Common myeloid progenitor, CD34-positive (primary cell): Measurements from ENCODE around the gene FAM117A.

Source experiments
- CTCF ChIA-PET: fragments of 350-600 bp; sonication (Branson Sonifier 250); formaldehyde crosslinking; loops from one replicate; lab custom pipeline; 2021; ENCODE audit warnings: antibody characterized with exemption; lab: Charles Lee
- POLR2A ChIA-PET: fragments of 350-600 bp; sonication (Branson Sonifier 250); formaldehyde crosslinking; loops from one replicate; lab custom pipeline; 2021; ENCODE audit warnings: antibody characterized with exemption; lab: Charles Lee
- DNase-seq, 3 donors: peaks; one replicate each; pipeline versions ENCODE4 v3.0.0 to v3.0.0-alpha.2; 2013
- H3K27ac ChIP-seq, 2 experiments: 1 replicate in 1 of 2; 2 replicates in 1 of 2; pipeline ENCODE4 v1.7.0; 2013; ENCODE audit warnings: inconsistent platforms in 2 of 2, low read length in 2 of 2, mild to moderate bottlenecking in 2 of 2, low read depth in 1 of 2, moderate library complexity in 1 of 2; ENCODE audit not compliant: severe bottlenecking in 2 of 2, insufficient read depth in 1 of 2, poor library complexity in 1 of 2
- H3K27me3 ChIP-seq, 5 experiments: replicated peaks in 2 of 5; 1 replicate in 3 of 5; 2 replicates in 2 of 5; pipeline versions ENCODE4 v1.6.1 to v1.7.0; 2013; ENCODE audit warnings: low read length in 4 of 5, mild to moderate bottlenecking in 2 of 5, moderate library complexity in 2 of 5, inconsistent platforms in 1 of 5; ENCODE audit not compliant: insufficient read depth in 5 of 5, control insufficient read depth in 4 of 5
- H3K36me3 ChIP-seq, 4 experiments: 1 replicate in 2 of 4; 2 replicates in 2 of 4; pipeline versions ENCODE4 v1.6.1 to v1.7.0; 2013; ENCODE audit warnings: low read length in 3 of 4, control low read depth in 1 of 4, mild to moderate bottlenecking in 1 of 4; ENCODE audit not compliant: control insufficient read depth in 4 of 4, insufficient read depth in 4 of 4
- H3K4me1 ChIP-seq, 4 experiments: 1 replicate in 3 of 4; 2 replicates in 1 of 4; pipeline versions ENCODE4 v1.6.1 to v1.7.1; 2013; ENCODE audit warnings: low read length in 3 of 4, mild to moderate bottlenecking in 3 of 4, control low read depth in 1 of 4, inconsistent platforms in 1 of 4, moderate library complexity in 1 of 4; ENCODE audit not compliant: control insufficient read depth in 4 of 4, insufficient read depth in 4 of 4; ENCODE audit errors: control extremely low read depth in 1 of 4
- H3K4me3 ChIP-seq, 7 experiments: 1 replicate in 4 of 7; 2 replicates in 3 of 7; pipeline versions ENCODE4 v1.5.1 to v1.7.0; 2013; ENCODE audit warnings: mild to moderate bottlenecking in 7 of 7, low read length in 6 of 7, moderate library complexity in 6 of 7, inconsistent platforms in 2 of 7, low read depth in 2 of 7, control low read depth in 1 of 7; ENCODE audit not compliant: insufficient read depth in 4 of 7, control insufficient read depth in 1 of 7; ENCODE audit errors: extremely low read depth in 1 of 7
- H3K9me3 ChIP-seq, 5 experiments: 1 replicate in 4 of 5; 2 replicates in 1 of 5; pipeline versions ENCODE4 v1.6.1 to v1.7.1; 2013; ENCODE audit warnings: low read length in 4 of 5, mild to moderate bottlenecking in 2 of 5, inconsistent platforms in 1 of 5, low read depth in 1 of 5, moderate library complexity in 1 of 5; ENCODE audit not compliant: control insufficient read depth in 4 of 5, insufficient read depth in 2 of 5; ENCODE audit errors: control extremely low read depth in 1 of 5
- WGBS: methylation state at CpG from one replicate; pipeline ENCODE4 v1.1.5; 2013; ENCODE audit not compliant: insufficient coverage; 5-methylcytosine and 5-hydroxymethylcytosine counted together

FAM117A gene

GRCh38 chr17:49687878-49688491, 75.9 kb downstream of the FAM117A start:
- H3K27me3 ChIP-seq: no peaks in the 10 kb centered on the region
- H3K36me3 ChIP-seq: no peaks in the 10 kb centered on the region
- 36% methylated on average over 5 of the region's 10 CpGs for WGBS
- POLR2A ChIA-PET: no interaction called here
- H3K27ac ChIP-seq: peak overlapping the region in 1 of 2 experiments; percentile 16
- H3K4me3 ChIP-seq: peak overlapping the region in 1 of 7 experiments; percentile 24
- peaks cover 0 to 16% (median 11%) of the 10 kb centered on the region in 4 experiments for H3K4me1 ChIP-seq
- no peaks in the 10 kb centered on the region for H3K9me3 ChIP-seq
- peak in 2 of 3 donors; percentile 48 to 67 for DNase-seq
- CTCF ChIA-PET: interaction anchor here (0.7 to 22.1 kb wide), 6 partner anchors 8 to 130 kb away, joined by 3 to 277 read pairs (median 3); partner anchors contain the start of gene NXPH3

- WGBS: 95% methylated on average over 4 of the region's 9 CpGs
- peak in 2 of 3 donors; percentile 8 to 15 for DNase-seq
- no peaks in the 10 kb centered on the region for H3K27me3 ChIP-seq
- CTCF ChIA-PET: interaction anchor here (0.9 to 2.2 kb wide), 9 partner anchors 11 to 111 kb away, joined by 3 to 14 read pairs (median 4); no protein-coding TSS in a partner anchor
- no peak overlapping the region for H3K27ac ChIP-seq
- no peaks in the 10 kb centered on the region for H3K9me3 ChIP-seq
- no peaks in the 10 kb centered on the region for H3K36me3 ChIP-seq
- peaks cover 10 to 20% (median 15%) of the 10 kb centered on the region in 4 experiments for H3K4me1 ChIP-seq
- POLR2A ChIA-PET: no interaction called here
- no peak overlapping the region for H3K4me3 ChIP-seq
Measured at GRCh38 chr17:49681106-49681979, 82.6 kb downstream of the FAM117A start.

GRCh38 chr17:49680314-49680713, 83.6 kb downstream of the FAM117A start:
- no peaks in the 10 kb centered on the region for H3K9me3 ChIP-seq
- ChIA-PET POLR2A (no interaction called here), CTCF (interaction anchor here (1.4 to 2.1 kb wide), 2 partner anchors 16 to 18 kb away, joined by 5 to 7 read pairs; no protein-coding TSS in a partner anchor)
- H3K27ac ChIP-seq: no peak overlapping the region
- WGBS: 89% methylated on average over 4 of the region's 6 CpGs
- peaks cover 0 to 2% (median under 1%) of the 10 kb centered on the region in 4 experiments for H3K36me3 ChIP-seq
- no peak overlapping the region for H3K4me3 ChIP-seq
- peaks cover 19 to 29% (median 24%) of the 10 kb centered on the region in 4 experiments for H3K4me1 ChIP-seq
- DNase-seq: peak in 1 of 3 donors; percentile 19
- no peaks in the 10 kb centered on the region for H3K27me3 ChIP-seq

GRCh38 chr17:49677933-49678847, 85.7 kb downstream of the FAM117A start, which contains the start of gene SPOP:
SPOP (minus strand) TSS chr17:49678097; CDS start chr17:49622810, 55,287 bp downstream.
- 7% methylated on average over 30 of the region's 53 CpGs for WGBS
- POLR2A ChIA-PET: no interaction called here

GRCh38 chr17:49677134-49677932, 86.6 kb downstream of the FAM117A start:
- H3K27me3 ChIP-seq: no peaks in the 10 kb centered on the region
- ChIA-PET CTCF (interaction anchor here (0.5 to 1.5 kb wide), 2 partner anchors 30 to 44 kb away, joined by 3 to 7 read pairs; no protein-coding TSS in a partner anchor), POLR2A (no interaction called here)
- H3K36me3 ChIP-seq: peaks cover 0 to 8% (median 3%) of the 10 kb centered on the region in 4 experiments
- H3K4me1 ChIP-seq: peaks cover 22 to 42% (median 26%) of the 10 kb centered on the region in 4 experiments
- WGBS: 1% methylated on average over 24 of the region's 34 CpGs
- peak overlapping the region; percentile 98 for H3K27ac ChIP-seq
- DNase-seq: peak; percentile 92 to 95 (median 93)
- H3K4me3 ChIP-seq: peak overlapping the region; percentile 43 to 89 (median 70)
- no peaks in the 10 kb centered on the region for H3K9me3 ChIP-seq

More at GRCh38 chr17:49677933-49678847, 85.7 kb downstream of the FAM117A start, which contains the start of gene SPOP:
- H3K36me3 ChIP-seq: peaks cover 0 to 8% (median 3%) of the 10 kb centered on the region in 4 experiments
- H3K4me3 ChIP-seq: peak within 1 kb of the TSS; percentile 43 to 89 (median 70)
- CTCF ChIA-PET: interaction anchor here (2.1 kb wide), 1 partner anchor 18 kb away, joined by 7 read pairs; no protein-coding TSS in a partner anchor
- H3K27ac ChIP-seq: peak within 1 kb of the TSS; percentile 98
- peak; percentile 99 to 100 (median 100) for DNase-seq
- H3K4me1 ChIP-seq: peaks cover 22 to 42% (median 26%) of the 10 kb centered on the region in 4 experiments
- no peaks in the 10 kb centered on the region for H3K9me3 ChIP-seq
- H3K27me3 ChIP-seq: no peaks in the 10 kb centered on the region
